T-helper 2 cell treated with Interferon-gamma antibody and Interleukin-4, amounts not matched to agents 100 ng/mL and 5 ng/mL, for 36 hours (primary cell): ENCODE results near the gene GPR137. TPM values are rescaled to one million over a fixed set of nuclear protein-coding genes. Genes with fewer than 3 reads are reported as not detected.

Experiments
- intact Hi-C: fragments of 100-400 bp; cut with micrococcal nuclease; formaldehyde crosslinking; loops from one replicate; pipeline ENCODE4 v1.15.1; 2023
- total RNA-seq: library from RNA; stranded (reverse); gene quantifications from 2 replicates; pipeline ENCODE4 v1.2.3, GENCODE V29; 2022

Gene GPR137
- total RNA-seq, 1 donor from 2014 or later, result 36.5 TPM

DNA sequence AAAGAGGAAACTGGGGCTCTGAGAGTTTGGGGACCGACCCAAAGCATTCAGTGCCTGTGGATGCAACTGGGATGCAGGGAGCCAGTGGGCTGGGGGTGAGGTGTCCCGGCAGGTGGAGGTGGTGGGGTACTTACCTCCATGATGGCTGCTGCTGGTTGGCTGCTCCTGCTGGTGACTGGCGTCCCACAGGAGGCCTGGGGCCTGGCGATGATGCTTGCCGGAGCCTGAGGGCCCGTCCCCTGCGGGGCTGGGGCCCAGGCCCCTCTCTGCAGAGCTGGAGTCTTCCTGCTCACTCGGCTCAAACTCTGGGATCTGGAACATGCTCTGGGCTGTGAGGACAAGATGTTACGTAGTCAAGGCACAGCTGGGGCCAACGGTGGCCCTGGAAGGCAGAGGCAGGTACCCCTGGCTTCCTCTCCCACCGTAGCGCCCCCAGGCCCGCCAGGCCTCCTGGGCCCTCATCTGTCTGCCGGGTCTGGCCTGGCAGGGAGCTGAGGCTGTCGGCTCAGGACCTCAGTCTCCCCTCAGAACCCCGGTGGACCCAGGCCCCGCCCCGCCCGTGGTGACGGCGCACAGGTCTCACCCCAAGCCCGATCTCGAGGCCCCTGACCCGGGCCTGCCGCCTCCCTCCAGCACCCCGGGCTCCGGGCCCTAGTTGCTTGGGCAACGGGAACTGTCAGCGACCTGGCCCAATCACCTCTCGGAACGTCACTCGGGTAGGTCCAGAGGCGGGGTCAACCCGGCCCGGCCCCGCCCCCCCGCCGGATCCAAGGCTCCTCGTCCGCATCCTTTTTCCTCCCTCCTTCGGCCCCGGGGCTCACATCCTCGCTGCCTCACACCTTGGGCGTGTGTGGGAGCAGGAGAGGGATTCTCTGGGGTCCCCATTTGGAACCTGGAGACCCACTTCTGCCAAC, 1.3 kb upstream of the GPR137 start, which contains the start of gene BAD:
TSS of gene BAD (minus strand) at position 618 of the 914 bp plus-strand sequence. CDS start at position 321, 297 bp downstream.
- intact Hi-C loops, result loop anchor here (2.0 kb wide), 1 partner anchor 44 kb away; the partner anchor contains the start of gene FKBP2

DNA sequence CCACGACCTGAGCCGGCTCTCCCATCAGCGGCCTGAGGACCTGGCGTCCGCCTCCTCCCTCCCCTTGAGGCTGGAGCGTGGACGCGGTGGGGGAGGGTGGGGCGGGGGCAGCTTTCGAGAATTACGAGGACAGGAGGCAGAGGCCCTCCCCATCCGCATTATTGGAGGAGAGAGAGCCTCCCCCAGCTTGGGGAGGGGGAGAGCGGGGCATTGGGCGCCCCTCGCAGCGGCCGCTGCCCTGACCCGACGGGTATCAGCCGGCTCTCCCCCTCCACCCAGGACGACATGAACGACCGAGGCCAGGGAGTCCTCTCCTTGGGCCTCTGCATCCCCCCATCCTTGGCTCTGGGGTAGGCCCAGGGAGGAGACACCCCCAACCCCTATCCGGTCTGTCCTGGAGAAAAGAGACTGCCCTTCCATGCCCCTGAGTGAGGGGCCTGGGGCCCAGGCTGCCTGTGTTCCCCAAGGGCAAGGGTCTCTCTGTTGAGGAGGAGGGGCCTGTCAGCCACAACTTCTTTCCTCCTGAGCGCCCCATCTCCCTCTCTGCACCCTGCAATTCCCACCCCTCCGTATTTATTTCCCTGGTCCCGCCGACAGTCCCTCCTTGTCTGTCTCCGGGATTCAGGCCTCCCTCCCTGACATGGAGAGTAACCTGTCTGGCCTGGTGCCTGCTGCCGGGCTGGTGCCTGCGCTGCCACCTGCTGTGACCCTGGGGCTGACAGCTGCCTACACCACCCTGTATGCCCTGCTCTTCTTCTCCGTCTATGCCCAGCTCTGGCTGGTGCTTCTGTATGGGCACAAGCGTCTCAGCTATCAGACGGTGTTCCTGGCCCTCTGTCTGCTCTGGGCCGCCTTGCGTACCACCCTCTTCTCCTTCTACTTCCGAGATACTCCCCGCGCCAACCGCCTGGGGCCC, 495 bp downstream of the GPR137 start:
- intact Hi-C loops, result loop anchor here (1.0 to 5.0 kb wide), 4 partner anchors 16 to 79 kb away; partner anchors contain the start of genes ESRRA, FERMT3 and FKBP2

DNA sequence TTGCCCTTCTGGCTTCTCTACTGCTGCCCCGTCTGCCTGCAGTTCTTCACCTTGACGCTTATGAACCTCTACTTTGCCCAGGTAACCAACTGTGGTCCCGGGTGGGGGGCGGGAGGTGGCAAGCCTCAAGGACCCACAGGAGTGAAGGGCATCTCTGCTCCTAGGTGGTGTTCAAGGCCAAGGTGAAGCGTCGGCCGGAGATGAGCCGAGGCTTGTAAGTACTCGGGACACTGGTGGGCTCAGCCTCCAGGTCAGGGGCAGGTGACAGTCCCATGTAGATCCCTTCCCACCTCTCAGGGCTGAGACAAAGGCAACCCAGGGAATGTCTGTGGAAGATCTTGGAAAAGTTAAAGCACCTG, 1.1 kb downstream of the GPR137 start:
- intact Hi-C loops, result loop anchor here (5.0 kb wide), 1 partner anchor 79 kb away; the partner anchor contains the start of gene FERMT3

DNA sequence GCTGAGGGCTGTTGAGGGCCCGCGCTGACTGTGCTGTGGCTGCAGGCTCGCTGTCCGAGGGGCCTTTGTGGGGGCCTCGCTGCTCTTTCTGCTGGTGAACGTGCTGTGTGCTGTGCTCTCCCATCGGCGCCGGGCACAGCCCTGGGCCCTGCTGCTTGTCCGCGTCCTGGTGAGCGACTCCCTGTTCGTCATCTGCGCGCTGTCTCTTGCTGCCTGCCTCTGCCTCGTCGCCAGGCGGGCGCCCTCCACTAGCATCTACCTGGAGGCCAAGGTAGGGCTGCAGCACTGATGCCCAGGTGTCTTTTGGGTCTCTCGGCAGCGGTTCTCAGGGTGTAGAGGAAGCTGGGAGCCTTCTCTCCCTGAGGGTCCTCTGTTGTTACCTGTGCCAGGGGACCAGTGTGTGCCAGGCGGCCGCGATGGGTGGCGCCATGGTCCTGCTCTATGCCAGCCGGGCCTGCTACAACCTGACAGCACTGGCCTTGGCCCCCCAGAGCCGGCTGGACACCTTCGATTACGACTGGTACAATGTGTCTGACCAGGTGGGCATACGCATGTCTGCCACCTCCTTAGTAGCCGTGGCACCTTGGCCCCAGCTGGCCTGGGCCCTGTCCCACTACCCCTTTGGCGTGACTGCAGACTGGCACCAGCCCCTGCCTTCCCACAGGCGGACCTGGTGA, 2.2 kb downstream of the GPR137 start:
- intact Hi-C loops, result loop anchor here (5.0 kb wide), 1 partner anchor 81 kb away; the partner anchor contains the start of gene FERMT3

DNA sequence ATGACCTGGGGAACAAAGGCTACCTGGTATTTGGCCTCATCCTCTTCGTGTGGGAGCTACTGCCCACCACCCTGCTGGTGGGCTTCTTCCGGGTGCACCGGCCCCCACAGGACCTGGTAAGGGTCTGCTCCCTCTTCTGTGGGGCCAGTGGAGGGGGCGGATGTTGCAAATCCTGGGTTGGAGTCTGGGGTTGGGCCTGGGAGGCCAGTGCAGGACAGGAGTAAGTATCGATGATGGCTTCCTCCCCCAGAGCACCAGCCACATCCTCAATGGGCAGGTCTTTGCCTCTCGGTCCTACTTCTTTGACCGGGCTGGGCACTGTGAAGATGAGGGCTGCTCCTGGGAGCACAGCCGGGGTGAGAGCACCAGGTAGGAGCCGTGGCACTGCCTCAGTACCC, 2.7 kb downstream of the GPR137 start:
- intact Hi-C loops, result loop anchor here (5.0 kb wide), 1 partner anchor 81 kb away; the partner anchor contains the start of gene FERMT3

DNA sequence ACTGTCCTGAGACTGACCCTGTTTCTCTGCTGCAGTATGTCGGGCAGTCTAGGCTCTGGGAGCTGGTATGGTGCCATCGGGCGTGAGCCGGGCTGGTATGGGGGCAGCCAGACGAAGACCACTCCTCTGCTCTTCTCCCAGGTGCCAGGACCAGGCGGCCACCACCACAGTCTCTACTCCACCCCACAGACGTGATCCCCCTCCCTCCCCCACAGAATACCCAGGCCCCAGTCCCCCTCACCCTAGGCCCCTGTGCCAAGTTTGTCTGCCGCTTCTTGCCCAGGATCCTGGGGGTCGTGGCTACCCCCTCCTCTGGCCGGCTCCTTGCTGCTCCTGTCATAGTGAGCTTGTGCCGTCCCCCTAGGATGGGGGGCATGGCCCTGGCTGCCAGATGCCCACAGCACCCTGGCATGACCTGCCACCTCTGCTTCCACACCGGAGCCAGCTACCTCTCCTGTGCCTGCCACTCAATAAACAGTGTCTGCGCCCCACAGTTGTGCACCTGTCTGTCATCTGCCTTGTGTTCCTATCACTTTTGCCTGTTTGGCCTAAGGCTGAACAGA, 3.4 kb downstream of the GPR137 start:
- intact Hi-C loops, result loop anchor here (5.0 kb wide), 1 partner anchor 82 kb away; the partner anchor contains the start of gene FERMT3

DNA sequence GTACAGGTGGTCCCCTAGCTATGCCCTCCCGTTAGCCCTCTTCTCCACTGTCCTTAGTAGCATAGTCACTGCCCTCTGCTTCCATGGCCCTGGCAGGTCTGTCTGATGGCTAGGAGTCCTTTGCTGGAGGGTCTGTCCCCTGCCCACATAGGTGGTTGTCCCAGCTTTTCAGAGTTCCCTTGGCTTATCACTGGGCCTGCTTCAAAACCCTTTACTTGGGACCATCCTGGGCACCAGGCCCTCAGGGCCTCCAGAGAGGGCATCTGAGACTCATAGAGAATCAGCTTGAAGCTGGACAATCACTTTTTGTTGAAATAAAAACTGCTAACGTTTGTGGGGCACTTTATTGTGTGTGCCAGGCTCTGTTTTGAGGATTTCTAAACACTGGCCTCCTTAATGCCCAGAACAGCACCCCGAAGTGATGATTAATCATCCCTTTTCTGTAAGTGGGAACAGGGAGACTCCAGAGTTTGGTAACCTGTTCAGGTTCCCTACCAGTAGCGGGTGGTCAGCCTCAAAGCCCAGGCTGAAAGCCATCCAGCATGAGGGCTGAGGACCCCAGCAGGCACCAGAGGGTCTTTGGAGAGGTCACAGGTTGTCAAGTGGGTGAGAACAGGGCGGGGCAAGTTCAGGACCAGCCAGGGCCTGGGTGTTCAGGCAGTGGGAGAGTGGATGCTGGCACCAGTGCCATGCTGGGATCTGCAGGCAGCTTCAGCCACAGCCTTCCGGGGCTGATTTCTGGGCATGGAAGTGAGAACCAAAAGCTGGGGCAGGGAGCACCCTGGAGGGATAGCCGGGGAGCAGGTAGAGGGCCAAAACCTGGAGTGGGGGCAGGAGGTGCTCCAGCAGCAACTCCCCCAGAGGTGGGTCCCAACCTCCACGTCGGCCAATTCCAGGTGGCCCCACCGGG, 5.0 kb downstream of the GPR137 start:
- intact Hi-C loops, result no loop called here

DNA sequence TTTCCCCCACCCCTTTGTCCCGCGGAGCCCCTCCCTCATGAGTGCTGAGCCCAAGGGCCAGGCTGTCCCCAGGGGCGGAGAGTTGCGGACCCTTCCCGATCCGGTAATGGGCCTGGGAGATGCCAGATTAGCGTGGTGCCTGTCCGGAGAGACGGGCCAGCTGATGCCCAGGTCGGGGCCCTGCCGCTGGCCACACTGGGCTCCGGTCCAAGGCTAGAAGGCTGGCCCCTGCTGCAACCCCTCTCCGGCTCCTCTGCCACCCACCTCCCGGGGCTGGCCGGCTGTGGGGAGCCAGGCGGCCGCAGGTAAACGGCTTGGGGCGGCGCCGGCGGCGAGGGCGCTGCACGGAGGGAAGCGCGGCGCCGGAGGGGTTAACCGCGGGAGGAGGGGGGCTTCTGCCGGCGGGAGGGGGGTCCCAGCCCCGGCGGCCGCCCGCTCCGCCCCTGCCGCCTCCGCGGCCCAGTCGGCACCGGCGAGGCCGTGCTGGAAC, 5.7 kb downstream of the GPR137 start, which contains the start of gene KCNK4:
TSS of gene KCNK4 (plus strand) at position 41 of the 490 bp plus-strand sequence. CDS start 1,717 bp downstream, outside the sequence.
- intact Hi-C loops, result no loop called here

DNA sequence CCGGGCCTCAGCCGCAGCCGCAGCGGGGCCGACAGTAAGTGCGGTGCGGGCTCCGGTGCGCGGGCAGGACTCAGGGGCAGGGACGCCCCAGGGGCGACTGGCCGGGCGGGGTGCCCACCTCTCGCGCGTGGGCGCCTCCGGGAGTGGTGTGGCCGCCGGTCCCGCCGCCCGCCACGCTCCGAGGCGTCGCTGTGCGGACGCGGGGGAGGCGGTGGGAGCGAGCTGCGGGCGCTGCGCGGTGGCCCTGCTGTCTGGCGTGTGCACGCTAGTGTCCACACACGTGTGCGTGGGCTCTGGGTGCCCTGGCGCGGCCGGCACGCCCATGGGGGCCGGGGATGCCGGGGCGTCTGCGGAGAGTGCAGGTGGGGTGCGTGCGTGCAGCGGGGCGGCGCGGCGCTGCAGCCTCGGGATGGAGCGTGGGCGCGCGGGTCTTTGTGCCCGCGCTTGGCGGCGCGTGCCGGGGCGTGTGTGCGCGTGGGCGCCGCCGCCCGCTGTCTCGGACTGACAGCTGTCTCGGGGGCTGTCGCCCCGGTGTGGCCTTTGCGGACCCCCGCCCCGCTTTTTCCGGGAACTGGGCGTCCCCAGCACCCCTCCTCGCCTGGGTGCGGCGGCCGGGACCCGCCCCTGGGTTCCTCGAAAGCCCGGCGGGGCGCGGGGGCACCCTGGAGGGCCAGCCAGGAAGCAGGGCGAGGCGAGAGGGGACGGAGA, 6.3 kb downstream of the GPR137 start:
- intact Hi-C loops, result no loop called here

DNA sequence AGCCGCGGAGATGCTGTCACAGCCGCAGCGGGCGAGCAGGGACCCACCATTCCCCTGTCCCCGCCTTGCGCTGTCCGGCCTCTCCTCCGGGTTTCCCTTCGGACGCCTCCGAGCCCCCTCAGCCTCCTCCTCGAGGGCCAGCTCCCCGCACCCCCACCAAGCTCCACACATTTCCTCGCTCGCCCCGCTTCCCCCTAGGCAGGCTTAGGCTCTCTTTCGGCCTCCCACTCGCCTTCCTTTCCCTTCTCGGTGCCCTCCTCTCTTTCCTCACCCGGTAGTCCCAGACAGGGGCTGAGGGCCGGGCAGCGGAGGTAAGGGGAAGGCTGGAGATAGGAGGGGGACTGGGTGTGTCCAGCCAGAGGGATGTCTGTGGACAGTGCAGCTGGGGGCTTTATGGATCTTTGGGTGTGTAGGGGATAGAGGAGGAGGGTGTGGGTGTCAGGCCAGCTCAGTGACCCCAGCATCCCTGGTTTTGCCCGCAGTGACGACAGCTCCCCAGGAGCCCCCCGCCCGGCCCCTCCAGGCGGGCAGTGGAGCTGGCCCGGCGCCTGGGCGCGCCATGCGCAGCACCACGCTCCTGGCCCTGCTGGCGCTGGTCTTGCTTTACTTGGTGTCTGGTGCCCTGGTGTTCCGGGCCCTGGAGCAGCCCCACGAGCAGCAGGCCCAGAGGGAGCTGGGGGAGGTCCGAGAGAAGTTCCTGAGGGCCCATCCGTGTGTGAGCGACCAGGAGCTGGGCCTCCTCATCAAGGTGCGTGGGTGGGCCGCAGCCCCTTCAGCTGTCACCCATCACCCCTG, 7.0 kb downstream of the GPR137 start:
- intact Hi-C loops, result no loop called here

DNA sequence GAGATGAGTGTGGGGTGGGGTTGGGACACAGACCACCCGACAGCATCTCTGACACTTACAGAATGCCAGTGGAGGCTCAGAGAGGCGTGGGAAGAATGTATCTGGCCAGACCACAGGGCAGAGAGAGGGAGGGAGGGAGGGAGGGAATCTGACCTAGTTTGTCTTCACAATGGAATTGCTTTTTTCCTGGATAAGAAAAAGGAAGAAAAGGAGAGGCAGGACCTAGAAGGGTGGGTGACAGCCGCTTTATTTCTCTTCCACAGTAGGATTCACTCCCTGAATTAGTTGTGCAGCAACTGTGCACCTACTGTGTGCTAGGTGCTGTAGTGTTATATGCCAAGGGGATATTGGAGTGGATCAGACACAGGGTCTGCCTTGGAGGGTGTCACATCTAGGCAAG, 9.1 kb downstream of the GPR137 start:
- intact Hi-C loops, result no loop called here

DNA sequence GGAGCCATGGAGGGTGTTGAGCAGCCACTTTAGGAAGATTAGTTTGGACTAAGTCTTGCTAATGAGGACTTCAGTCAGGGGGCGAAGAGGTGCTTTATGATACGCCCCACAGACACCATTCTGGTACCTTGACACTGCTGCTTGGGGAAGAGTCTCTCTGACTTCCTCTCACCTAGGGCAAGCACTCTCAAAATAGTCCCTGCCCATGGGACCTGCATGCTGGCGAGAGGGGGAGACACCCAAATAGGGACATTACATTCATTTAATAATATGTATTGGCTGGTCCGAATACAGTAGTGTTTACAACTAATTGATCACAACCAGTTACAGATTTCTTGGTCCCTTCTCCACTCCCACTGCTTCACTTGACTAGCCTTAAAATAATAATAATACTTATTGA, 10.1 kb downstream of the GPR137 start:
- intact Hi-C loops, result no loop called here

DNA sequence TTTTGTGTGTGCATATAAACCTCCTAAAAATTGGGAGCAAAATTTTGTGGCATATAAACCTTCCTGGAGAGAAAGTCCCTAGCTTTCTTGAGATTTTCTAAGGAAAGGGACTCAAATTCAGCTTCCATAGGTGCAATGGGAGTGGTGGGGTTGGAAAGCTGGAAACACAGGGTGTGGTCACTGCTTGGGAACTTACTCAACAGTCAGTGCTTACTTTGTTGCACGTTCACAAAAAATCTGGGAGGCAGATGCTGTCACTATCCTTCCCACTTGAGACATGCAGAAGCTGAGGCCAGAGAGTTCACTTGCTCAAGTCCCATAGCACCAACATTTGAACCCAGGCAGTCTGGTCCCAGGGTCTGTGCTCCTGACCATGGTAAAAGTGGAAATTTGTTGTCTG, 10.6 kb downstream of the GPR137 start:
- intact Hi-C loops, result no loop called here

DNA sequence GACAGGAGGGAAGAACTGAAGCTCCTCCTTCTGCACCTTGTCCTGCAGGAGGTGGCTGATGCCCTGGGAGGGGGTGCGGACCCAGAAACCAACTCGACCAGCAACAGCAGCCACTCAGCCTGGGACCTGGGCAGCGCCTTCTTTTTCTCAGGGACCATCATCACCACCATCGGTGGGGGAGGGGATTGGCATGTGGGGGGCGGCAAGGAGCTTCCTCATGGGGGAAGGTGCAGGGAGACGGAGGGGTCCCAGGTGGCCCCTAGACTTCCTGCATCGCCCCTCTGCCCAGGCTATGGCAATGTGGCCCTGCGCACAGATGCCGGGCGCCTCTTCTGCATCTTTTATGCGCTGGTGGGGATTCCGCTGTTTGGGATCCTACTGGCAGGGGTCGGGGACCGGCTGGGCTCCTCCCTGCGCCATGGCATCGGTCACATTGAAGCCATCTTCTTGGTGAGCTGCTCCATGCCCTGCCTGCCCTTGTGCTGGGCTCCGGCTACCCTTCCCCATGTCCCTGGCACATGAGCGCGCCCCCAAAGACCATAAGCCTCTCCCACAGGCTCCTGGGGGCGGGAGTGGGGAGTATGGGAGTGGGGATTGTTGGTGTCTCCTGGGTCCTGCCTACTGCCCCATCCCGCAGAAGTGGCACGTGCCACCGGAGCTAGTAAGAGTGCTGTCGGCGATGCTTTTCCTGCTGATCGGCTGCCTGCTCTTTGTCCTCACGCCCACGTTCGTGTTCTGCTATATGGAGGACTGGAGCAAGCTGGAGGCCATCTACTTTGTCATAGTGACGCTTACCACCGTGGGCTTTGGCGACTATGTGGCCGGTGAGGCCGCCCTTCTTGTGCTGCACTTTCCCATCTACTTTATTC, 11.4 kb downstream of the GPR137 start:
- intact Hi-C loops, result no loop called here

DNA sequence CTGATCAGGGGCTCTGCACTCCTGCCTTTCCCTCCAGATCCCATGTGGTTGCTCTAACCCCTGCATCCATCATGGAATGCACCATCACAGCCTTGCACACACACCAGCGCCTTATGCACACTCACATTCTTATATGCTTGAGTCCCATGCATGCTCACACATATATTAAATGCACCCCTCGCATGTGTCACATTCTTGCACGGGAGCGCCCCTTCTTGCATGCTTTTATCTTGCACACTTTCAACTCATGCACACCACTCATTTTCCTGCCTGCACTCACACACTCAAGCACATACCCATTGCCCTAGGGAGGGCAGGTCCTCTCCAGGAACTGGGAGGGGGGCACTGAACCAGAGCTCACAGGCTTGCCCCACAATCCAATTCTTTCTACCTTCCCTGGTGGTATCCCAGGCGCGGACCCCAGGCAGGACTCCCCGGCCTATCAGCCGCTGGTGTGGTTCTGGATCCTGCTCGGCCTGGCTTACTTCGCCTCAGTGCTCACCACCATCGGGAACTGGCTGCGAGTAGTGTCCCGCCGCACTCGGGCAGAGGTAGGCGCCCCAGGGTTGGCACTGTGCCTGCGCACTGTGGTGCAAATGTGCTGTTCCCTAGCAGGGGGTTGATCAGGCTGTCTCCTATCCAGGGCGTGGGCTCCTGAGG, 12.2 kb downstream of the GPR137 start:
- intact Hi-C loops, result no loop called here
